Hematopoietic multipotent progenitor cell treated with erythropoietin and hydrocortisone succinate and interleukin-3 and kit ligand, for 17 days (in vitro differentiated cells): Measurements from ENCODE around the gene GSN.

Experiments used
- DNase-seq: peaks from one replicate; pipeline ENCODE4 v3.0.0-alpha.2; 2015; ENCODE audit warnings: low spot score

Gene GSN

DNA sequence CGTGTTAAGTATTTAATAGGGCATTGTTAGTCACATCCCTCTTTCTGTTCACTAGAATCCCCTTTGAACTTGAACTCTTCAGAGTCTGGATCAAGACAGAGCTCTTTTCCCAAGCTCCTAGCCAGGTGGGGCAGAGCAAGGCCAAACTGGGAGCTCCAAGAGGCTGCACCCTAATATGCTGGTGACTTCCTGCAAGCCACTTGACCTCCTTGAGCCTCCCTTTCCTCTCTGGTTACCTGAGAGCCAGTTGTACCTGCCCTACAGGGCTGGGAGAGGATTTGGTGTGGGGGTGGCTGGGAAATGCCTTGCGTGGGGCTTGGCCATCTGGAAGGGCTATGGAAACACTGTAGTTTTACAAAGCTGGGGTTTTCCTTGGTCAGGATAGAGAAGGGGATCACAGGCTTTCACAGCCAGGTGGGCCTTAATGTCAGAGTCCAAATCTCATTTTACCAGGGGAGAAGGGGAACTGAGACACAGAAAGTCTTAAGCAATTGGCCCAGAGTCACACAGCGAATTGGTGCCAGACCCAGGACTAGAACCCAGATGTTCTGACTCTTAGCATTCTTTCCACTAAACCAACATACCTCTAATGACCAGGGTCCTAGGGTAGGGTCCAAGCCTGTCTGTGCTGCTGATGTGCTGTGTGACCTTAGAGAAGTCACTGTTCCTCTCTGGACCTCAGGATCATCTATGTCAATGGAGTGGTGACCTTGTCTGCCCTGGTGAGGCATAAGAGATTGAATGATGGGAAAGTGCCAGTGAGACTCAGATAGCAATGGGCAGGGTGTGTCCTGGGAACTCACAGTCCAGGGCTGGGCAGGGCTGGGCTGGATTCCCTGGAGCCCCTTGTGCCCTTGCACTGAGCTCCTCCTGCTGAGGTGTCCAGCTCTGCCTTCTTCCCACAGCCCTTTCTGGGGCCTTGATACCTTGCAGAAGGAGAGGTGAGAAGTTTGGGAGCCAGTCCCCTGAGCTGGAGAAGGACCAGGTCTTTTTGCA is 35.8 kb downstream of the GSN start:
- no peak for DNase-seq

DNA sequence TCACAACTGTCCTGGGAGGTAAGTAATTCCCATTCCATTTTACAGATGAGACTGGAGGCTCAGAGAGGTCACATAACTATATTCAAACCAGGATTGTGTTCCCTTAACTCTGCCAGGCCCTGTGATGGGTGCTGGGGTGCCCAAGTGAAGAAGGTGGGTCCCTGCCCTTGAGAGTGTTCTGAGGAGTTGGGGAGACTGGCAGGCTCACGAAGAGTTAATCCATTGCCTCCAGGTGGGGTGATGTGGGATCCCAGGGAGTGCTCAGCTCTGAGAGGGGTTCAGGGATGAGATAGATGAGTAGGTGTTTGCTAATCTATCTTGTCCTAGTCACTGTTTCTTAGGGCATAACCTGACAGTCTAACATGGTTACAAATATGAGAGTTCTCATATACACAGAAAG is 36.7 kb downstream of the GSN start:
- no peak for DNase-seq

DNA sequence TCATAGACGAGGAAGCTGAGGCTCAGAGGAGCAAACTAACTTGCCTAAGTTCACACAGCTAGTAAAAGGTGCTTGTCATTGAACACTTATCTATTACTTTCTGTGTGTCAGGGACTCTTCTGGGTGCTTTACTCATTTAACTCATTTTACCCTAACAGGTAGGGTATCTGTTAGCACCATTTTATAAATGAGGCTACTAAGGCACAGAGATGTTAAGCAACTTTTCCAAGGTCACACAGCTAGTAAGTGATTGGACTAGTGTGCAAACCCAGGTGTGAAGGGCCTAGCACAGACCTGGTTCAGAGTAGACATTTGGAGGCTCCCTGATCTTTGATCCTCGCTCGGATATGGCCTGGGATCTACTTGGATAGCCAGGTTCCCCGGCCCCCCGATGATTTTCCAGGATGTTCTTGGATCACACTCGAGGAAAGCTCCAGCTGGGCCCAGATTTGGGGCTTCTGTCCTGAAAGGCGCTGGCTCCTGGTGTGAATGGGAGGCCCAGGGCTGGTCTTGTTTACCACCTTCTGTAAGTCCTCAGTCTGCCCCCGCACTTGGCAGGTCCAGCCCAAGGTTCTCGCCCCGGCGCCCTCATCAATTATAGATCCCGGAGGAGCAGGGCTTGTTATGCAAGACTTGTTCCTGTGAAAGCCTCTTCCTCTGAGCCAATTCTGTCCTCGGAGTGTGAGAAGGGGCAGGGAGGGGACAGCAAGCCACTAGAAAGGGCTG is 37.5 kb downstream of the GSN start:
- DNase-seq, result no peak

DNA sequence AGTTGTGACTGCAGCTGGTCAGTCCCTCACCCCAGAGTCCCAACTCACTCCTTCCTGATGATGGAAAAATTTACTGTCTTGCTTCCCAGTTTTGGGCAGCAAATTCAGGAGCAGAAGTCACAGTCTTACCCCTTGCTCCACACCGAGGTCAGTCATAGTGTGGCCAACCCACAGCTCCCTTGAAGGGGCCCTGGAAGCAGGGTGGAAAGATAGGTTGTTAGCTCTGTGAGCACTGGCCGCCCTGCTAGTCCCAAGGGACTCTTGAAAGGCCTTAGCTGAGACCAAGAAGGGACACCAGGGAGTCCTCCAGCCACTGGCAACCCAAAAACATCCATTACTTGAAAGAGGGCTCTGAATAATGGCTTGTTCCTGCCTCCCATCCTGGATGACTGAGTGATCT is 40.0 kb downstream of the GSN start:
- no peak for DNase-seq

DNA sequence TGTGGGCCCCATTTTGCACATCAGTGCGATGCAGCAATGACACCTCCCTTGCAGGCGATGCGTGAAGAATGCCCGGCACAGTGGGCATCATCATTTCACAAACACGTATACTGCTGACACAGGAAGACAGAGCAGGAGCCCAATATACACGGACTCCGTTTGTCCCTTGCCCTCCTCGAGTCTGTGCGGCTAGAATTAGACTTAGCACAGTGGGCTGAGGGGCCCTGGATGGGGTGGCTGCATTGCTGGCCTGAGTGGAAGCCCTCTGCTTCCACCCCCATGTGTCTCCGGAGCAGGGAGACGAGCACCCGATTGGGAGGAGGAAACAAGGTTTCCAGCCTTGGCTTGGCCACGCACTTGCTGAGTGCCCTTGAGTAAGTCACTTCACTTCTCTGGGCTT is 40.8 kb downstream of the GSN start:
- DNase-seq, result no peak

DNA sequence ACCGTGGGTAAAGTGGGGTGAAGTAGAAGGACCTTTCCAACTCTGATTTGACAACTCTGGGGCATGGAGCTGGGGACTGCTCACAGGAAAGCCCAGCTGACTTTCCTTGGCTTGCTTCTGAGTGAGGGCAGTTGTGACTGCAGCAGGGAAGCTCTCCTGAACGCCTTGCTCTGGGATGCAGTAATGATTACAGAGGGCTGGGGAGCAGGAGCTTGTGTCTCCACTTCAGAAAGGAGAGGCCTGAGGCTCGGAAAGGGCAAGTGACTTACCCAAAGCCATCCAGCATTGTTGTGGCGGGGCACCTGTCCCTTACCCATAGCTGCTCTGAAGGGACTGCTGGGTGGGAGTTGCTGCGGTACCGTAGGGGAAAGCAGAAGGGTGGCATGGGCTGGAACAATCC is 41.2 kb downstream of the GSN start:
- DNase-seq, result no peak

DNA sequence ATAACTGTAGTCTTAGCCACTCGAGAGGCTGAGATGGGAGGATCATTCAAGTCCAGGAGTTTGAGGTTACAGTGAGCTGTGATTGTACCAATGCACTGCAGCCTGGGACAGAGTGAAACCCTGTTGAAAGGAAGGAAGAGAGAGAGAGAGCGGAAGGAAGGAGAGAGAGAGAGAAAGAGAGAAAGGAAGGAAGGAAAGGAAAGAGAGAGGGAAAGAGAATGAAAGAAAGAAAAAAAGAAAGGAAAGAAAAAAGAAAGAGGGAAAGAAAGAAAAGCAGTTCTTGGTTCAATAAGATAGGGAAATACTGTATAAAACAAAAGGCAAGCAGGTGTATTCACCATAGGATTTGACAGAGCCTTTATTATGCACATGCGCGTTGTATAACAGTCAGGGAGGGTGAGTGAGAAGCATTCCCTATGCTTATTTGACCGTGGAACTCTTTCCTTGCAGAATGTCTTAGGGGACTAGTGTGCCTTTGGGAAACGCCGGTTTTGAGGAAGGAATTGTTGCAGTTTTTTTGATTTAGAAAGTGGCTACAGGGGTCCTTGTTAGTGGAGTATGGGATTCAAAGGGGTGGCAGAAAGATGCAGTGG is 42.0 kb downstream of the GSN start:
- no peak for DNase-seq

DNA sequence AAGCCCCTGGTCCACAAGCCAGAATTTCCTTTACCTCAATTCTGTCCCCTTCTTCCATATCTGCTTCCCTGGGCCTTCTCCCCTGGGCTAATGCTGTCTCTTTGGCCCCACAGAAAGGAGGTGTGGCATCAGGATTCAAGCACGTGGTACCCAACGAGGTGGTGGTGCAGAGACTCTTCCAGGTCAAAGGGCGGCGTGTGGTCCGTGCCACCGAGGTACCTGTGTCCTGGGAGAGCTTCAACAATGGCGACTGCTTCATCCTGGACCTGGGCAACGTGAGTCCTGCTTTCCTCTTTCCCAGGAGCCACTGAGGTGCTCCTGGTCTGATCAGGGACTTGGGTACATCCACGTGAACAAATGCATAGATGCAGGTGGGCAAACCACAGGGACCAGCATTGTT is 42.6 kb downstream of the GSN start:
- DNase-seq, result no peak

DNA sequence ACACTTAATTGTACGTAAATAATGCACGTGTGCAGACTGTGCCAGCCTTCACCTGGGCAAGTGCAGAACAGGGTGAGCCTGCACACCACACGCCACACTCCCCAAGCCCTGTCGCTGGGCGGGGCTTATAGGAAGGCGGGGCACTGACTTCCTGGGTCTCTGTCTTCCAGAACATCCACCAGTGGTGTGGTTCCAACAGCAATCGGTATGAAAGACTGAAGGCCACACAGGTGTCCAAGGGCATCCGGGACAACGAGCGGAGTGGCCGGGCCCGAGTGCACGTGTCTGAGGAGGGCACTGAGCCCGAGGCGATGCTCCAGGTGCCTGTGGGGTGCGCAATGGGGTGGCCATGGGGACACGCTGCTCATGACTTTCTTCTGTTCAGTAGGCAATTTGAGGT is 44.2 kb downstream of the GSN start:
- DNase-seq, result no peak

DNA sequence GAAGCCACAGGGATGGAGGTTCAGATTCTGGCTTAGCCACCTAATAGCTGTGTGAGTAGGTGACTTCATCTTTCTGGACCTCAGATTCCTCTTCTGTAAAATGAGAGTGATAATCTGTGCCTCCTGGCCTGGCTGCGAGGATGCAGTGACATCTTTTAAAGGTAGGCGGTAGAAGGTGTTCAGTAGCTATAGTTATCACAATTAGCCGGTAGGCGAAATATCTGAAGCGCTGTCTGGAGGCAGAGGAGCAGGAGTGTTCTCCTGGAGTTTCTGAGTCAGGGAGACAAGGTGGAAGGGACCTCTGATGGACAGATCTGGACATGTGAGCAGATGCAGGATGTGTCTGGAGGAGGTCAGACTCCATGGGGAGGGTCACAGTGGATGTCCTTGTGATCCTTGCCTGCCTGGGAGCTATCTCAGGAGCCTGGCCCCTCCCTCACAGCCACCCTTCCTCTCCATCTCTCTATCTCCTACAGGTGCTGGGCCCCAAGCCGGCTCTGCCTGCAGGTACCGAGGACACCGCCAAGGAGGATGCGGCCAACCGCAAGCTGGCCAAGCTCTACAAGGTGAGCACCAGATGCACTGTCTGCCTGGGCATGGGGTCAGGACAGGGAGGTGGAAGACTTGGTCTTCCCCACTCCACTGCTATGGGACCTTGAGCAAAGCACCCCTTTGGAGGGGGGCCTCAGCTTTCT is 45.6 kb downstream of the GSN start:
- DNase-seq, result no peak

DNA sequence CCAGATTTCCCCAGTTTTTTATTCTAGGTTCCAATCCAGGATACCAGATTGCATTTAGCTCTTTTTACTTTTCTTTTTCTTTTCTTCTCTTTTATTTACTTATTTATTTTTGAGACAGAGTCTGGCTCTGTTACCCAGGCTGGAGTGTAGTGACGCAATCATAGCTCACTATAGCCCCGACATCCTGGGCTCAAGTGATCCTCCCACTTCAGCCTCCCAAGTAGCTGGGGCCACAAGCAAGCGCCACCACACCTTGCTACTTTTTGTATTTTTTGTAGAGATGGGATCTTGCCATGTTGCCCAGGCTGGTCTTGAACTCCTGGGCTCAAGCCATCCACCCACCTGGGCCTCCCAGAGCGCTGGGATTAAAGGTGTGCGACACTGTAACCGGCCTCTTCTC is 48.4 kb downstream of the GSN start:
- no peak for DNase-seq

DNA sequence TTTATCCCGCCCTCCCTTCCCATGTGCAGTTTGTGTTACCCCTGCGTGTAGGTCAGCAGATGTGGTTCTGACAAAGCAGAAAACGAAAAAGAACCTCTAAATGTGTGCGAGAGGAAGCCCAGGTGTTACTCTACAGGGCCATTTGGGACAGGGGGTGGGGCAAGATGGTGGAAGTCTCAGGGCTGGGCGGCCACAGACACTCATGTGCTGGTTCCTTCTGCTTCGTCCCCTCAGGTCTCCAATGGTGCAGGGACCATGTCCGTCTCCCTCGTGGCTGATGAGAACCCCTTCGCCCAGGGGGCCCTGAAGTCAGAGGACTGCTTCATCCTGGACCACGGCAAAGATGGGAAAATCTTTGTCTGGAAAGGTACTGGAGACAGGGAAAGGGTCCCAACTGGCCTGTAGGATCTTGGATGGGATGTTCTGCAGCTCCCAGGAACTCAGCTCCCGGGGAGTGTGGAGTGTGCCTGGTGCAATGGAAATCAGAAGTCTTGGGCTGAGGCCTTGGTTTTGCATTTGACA is 49.0 kb downstream of the GSN start:
- DNase-seq, result no peak

DNA sequence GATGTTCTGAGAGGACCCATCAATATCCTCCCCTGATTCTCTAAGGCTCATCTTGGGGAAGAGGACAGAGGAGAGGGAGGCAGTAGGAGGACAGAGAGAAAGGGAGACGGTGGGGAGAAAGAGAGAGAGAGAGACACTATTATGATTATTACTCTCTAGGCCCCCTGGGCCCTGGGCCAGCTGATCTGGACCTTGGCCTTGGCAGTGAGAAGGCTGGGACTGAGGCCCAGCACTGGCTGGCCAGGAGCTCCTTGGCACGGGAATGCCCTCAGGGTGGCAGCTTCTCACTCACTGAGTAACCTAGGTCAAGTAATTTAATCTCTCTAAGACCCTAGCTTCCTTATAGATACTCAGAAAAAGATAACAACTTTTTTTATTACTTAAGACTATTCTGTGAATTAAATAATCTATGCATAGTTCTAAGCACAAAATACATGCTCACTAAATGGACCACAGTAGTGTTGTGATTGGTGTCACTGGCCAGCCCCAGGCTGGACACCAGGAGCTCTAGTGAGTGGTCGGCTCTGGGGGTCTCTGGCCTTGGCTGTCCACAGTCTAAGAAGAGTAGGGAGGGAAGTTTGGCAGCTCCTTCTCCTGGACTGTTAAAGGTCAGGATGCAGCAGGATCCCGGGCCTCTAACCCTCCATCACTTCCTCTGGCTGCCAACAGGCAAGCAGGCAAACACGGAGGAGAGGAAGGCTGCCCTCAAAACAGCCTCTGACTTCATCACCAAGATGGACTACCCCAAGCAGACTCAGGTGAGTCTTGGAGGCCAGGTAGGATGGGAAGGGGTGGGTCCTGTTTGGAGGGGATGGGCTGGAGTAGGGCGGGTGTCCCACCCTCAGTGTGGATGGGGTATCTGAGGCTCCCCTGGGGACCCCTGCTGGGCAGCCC is 50.0 kb downstream of the GSN start:
- no peak for DNase-seq

DNA sequence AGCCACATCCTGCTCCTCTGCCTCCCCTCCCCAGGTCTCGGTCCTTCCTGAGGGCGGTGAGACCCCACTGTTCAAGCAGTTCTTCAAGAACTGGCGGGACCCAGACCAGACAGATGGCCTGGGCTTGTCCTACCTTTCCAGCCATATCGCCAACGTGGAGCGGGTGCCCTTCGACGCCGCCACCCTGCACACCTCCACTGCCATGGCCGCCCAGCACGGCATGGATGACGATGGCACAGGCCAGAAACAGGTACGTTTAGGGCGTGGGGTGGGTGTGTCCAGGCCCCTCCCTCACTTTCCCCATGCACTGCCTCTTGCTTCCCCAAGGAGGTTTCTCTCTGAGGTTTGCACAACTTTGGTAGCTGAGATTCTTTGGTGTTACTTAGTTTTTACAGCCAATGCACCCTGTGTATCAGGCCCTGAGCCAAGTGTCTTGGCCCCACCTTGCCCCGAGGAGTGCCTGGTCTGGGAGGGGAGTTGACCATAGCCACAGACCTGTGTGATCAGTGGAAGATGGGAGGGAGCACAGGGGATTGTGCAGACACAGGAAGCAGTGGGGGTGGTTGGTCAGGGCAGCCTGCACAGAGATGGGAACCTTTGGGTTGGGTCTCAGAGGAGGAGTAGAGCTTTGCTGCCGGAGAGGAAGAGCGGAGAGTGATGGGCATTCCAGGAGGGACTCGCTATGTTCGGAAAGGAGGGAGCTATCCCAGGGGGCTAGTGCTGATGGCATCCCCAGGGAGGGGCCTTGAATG is 50.8 kb downstream of the GSN start:
- DNase-seq, result no peak

DNA sequence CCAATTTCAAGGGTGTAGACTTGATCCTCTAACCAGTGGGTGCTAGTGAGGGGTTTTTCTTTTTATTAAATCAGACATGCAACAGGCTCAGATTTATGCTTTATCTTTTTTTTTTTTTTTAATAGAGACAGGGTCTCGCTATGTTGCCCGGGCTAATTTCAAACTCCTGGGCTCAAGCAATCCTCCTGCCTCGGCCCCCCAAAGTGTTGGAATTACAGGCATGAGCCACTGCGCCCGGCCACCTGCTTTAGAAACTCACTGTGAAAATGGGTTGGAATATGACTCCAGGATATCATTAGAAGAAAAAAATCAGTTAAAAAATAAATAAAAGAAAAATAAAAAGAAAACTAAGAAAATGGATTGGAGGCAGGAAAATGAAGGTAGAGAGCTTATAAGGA is 51.4 kb downstream of the GSN start:
- no peak for DNase-seq

DNA sequence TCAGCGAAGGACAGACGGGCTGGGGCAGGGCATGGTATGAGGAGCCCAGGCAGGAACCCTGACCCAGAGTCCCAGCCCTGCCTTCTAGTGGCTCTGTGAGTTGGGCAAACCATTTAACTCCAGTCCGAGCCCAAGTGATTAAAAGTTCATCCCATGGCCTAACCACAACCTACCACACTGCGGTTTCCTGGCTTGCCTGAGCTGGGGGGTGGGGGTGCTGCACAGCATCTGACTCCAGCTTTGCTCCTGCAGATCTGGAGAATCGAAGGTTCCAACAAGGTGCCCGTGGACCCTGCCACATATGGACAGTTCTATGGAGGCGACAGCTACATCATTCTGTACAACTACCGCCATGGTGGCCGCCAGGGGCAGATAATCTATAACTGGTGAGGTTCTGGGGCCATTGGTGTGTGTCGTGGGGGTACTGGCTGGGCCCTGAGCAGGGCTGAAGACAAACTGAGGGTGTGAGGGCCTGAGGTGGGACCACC is 53.1 kb downstream of the GSN start:
- DNase-seq, result no peak

DNA sequence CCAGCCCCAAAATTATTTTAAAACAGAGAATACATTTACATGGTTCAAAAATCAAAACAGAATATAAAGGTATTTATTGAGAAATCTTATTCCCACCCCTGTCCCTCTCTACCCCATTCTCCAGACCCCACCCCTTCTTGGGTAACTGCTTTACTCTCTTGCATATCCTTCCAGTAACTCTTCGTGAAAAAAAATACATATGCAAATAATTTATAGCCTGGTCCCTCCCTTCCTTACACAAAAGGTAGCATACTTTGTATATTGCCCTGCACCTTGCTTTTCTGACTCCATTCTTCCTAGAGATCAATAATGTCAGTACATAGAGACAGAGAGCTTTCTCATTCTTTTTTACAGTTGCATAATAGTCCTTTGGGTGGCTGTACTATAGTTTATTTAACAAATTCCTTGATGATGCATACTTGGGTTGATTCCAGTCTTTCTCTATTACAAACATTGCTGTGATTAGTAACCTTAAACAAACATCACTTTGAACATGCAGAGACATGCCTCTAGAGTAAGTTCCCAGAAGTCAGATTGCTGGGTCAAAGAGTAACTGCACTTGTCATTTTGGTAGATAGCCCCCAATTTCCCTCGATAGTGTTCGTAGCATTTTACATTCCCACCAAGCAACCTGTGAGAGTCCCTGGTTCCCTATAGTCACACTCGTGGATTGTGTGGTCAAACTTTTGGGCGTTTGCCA is 54.2 kb downstream of the GSN start:
- DNase-seq, result peak; percentile 69

DNA sequence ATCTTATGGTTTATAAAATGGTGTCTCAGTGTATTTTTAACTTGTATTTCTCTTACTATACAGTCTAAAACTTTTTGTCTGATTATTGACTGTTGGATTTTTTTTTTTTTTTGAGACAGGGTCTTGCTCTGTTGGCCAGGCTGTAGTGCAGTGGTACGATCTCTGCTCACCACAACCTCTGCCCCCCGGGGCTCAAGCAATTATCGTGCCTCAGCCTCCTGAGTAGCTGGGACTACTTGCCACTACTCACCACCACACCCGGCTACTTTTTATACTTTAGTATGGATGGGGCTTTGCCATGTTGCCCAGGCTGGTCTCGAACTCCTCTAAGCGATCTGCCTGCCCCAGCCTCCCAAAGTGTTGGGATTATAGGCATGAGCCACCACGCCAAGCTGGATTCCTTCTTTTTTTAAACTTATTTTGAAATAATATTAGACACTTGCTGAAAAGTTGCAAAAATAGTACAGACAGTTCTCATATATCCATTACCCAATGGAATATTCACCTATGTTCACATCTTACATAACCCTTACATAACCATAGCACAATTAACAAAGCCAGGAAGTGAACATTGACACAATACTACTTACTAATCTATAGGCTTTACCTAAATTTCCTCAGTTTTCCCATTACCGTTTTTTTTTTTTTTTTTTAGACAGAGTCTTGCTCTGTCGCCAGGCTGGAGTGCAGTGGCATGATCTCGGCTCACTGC is 54.9 kb downstream of the GSN start:
- DNase-seq, result no peak
